Ectodermal cell (in vitro differentiated cells): ENCODE measurements around the gene CCDC13.

Experiments used
- H3K27ac ChIP-seq: 2 replicates; pipeline ENCODE4 v1.7.0; 2013; ENCODE audit warnings: mild to moderate bottlenecking, low read depth, low read length; ENCODE audit not compliant: insufficient read depth, poor library complexity, severe bottlenecking
- H3K27me3 ChIP-seq: 2 replicates; pipeline ENCODE4 v1.7.0; 2013; ENCODE audit warnings: mild to moderate bottlenecking, low read length; ENCODE audit not compliant: insufficient read depth, control insufficient read depth, poor library complexity, severe bottlenecking
- H3K36me3 ChIP-seq: one replicate; pipeline ENCODE4 v1.7.0; 2013; ENCODE audit warnings: low read length; ENCODE audit not compliant: control insufficient read depth, insufficient read depth
- H3K4me1 ChIP-seq: one replicate; pipeline ENCODE4 v1.7.0; 2013; ENCODE audit warnings: low read length; ENCODE audit not compliant: control insufficient read depth, insufficient read depth
- H3K4me3 ChIP-seq: 2 replicates; pipeline ENCODE4 v1.7.0; 2013; ENCODE audit warnings: low read depth, low read length, control low read depth; ENCODE audit not compliant: insufficient read depth
- H3K9me3 ChIP-seq: 2 replicates; pipeline ENCODE4 v1.7.0; 2013; ENCODE audit warnings: mild to moderate bottlenecking, low read length, moderate library complexity; ENCODE audit not compliant: control insufficient read depth
- WGBS, 2 experiments: methylation state at CpG; one replicate each; pipeline ENCODE4 v1.1.7; 2013; ENCODE audit warnings: missing lambda C conversion rate in 2 of 2; 5-methylcytosine and 5-hydroxymethylcytosine counted together

Gene CCDC13

DNA sequence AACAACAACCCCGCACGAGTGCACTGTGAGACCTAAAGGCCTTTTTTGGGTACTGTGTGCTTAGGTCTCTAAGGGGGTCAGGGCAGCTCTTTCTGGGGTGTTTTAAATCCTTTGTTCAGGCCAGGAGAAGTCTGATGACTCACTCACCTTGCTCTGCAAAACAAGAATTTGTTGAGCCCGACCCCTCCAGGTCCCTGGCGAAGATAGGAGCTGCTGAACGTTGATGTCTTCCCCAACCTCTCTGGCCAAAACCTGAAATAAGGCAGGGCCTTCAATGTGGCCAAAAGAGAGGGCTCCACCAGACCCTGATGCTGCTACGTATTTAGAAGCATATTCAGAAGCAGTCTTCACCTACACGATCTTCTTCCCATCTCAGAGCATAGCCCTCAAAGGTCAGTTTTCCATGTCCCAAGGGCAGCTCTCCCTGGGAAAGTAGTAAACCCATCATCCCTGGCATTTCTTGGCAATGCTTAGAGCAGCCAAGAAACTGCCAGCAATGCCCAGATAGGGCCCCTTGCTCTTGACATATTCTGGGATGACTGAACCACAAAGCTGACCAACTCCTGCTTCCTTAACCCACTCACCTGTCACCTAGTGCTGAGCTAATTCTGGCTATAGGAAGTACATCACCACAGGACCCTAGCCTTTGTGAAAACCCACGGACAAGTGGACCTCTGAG lies 27.1 kb downstream of the CCDC13 start:
- Histone ChIP-seq H3K4me1 (peaks cover 17% of the 10 kb centered on the region), H3K9me3 (no peaks in the 10 kb centered on the region), H3K36me3 (no peaks in the 10 kb centered on the region), H3K27ac (no peak overlapping the region), H3K4me3 (no peak overlapping the region), H3K27me3 (no peaks in the 10 kb centered on the region)
- 72% methylated on average over 8 of the region's 8 CpGs for WGBS, 2 experiments

DNA sequence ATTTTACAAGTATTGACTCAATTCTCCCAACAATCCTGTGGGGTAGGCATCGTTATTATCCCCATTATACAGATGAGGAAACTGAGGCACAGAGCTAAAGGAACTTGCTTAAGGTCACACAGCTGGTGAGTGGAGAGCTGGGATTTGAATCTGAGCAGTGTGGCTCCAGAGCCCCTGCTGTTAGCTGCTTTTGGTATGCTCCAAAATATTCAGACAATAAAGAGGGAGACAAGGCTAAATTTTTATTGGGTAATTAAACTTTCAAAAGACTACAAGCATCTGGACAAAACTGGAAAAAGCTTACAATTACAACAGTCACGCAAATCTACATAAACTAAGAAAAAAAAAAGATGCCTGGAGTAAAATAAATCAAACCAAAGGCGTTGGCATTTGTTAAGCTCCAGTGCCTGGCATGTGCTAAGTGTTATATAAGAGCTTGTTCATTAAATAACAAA lies 27.7 kb downstream of the CCDC13 start:
- 89 to 92% methylated on average over 3 of the region's 3 CpGs for WGBS, 2 experiments
- Histone ChIP-seq H3K27me3 (no peaks in the 10 kb centered on the region), H3K4me1 (peaks cover 17% of the 10 kb centered on the region), H3K4me3 (no peak overlapping the region), H3K9me3 (no peaks in the 10 kb centered on the region), H3K27ac (no peak overlapping the region), H3K36me3 (no peaks in the 10 kb centered on the region)

DNA sequence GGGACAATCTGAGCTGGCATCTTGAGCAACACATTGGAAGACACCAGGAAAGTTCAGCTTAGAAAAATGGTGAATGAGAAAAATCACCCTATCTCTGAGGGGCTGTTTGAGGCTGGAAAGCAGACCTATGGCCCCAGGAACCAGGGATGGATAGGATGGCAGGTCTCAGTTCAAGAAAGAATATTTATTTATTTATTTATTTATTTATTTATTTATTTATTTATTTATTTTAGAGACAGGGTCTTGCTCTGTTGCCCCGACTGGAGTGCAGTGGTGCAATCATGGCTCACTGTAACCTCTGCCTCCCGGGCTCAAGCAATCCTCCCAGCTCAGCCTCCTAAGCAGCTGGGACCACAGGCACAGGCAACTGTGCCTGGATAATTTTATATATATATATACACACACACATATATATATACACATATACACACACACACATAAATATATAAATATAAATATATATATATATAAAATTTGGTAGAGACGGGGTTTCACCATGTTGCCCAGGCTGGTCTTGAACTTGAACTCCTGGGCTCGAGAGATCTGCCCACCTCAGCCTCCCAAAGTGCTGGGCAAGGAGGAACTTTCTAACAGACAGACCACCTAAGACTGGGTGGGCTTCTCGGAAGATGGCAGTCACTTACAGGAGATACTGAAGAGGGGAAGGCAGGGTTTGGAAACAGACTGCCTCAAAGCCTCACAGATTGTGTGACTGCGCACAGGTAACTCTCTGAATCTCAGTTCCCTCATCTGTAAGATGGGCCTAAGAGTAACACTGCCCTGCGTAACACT lies 29.7 kb downstream of the CCDC13 start:
- H3K9me3 ChIP-seq = no peaks in the 10 kb centered on the region
- H3K27ac ChIP-seq = no peak overlapping the region
- no peaks in the 10 kb centered on the region for H3K27me3 ChIP-seq
- no peak overlapping the region for H3K4me3 ChIP-seq
- peaks cover 7% of the 10 kb centered on the region for H3K4me1 ChIP-seq
- no peaks in the 10 kb centered on the region for H3K36me3 ChIP-seq
- WGBS, 2 experiments = 95 to 96% methylated on average over 7 of the region's 7 CpGs

DNA sequence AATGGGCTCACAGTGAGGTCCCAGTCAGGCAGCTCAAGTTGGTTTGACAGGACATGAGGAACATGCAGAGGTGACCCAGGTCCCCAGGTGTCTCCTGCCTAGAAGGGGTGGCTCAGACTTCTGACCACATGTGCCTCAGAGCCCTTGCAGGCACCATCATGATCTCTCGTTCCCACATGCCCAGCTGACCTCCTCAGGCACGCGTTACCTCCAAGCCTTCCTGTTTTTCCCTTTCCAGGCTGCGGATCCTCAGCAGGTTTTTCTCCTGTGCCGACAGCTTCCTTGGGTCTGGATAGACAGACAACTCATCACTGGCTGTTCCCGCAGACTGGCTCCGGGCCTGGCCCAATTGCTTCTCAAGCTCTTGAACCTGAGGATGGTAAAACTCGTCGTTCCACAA lies 30.4 kb downstream of the CCDC13 start:
- WGBS, 2 experiments = 93 to 95% methylated on average over 9 of the region's 9 CpGs
- peaks cover 7% of the 10 kb centered on the region for H3K4me1 ChIP-seq

DNA sequence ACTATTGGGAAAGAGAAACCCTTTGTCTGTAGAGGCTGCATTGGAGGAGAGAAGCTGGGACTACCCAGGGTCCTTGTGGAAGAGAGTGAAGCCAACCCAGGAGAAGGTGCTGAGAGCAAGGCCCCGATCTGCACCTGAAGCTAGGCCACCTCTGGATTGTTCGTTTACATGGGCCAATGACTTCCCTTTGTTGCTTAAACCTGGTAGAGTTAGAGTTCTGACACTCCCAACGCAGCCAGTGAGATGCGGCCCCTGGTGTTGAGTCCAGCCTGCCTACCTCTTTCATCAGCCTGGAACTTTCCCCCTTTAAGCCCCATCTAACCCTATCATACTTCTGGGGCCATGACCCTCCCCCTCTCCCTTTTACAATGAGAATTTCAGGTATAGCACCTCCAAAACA lies 30.8 kb downstream of the CCDC13 start:
- WGBS, 2 experiments = 86 to 91% methylated on average over 4 of the region's 4 CpGs
- Histone ChIP-seq H3K4me3 (no peak overlapping the region), H3K27me3 (no peaks in the 10 kb centered on the region), H3K27ac (no peak overlapping the region), H3K4me1 (peaks cover 7% of the 10 kb centered on the region), H3K9me3 (no peaks in the 10 kb centered on the region), H3K36me3 (no peaks in the 10 kb centered on the region)

More for the DNA sequence above, 30.4 kb downstream of the CCDC13 start:
- Histone ChIP-seq H3K27me3 (no peaks in the 10 kb centered on the region), H3K36me3 (no peaks in the 10 kb centered on the region), H3K9me3 (no peaks in the 10 kb centered on the region), H3K4me3 (no peak overlapping the region), H3K27ac (no peak overlapping the region)

DNA sequence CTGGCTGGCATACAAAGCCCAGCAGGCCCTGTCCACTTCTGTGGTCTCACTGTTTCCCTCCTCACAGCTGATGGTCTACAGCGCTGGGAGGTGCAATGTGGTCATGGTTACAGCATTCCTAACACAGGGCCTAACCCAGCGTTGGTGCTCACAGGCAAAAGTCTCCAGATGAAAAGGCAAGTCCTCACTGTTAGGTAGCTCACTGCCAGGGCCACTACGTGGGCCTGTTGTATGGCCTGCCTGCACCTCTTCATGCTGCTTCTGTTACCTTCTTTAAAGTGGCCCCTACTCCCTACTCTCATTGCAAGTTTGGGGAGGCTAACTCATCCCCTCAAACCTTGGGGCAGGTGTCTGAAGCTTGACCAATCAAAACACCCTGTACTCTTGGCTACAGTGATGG lies 31.3 kb downstream of the CCDC13 start:
- Histone ChIP-seq H3K9me3 (no peaks in the 10 kb centered on the region), H3K36me3 (no peaks in the 10 kb centered on the region), H3K4me1 (peaks cover 5% of the 10 kb centered on the region), H3K4me3 (no peak overlapping the region), H3K27ac (no peak overlapping the region), H3K27me3 (no peaks in the 10 kb centered on the region)
- 88 to 91% methylated on average over 3 of the region's 3 CpGs for WGBS, 2 experiments

DNA sequence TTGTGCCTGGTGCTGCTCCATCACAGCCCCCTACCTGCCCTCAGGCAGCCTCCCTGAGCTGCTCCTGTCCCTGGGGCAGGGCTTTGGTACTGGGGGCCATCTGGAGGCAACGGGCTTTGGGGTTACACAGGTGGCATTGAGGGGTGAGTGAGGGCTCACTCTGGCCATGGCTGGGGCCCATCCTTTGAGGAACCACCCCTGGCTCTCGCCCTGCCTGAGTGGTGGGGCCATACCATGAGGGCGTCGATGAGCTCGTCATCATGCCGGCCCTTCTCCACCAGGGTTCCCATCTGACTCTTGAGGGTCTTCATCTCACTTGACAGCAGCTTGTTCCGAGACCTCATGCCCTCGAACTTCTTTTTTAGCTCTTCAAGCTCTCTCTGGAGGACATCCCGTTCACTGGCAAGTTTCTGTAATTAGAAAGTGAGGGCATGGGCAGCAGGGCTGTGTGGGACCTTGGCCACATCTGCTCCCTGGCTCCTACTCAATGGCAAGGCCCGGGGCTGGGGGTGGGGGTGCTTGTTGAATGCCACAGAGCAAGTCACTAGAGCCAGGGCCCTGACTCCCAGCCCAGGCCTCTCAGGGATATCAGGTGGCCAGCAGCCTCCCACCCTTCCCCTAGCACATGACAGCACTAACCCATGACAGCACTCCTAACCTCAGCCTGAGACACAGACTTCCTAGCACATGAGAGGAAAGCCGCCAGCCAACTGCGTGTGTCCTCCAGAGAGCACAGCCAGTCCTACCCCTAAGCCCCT lies 33.5 kb downstream of the CCDC13 start:
- Histone ChIP-seq H3K4me3 (no peak overlapping the region), H3K9me3 (no peaks in the 10 kb centered on the region), H3K36me3 (no peaks in the 10 kb centered on the region), H3K4me1 (no peaks in the 10 kb centered on the region), H3K27me3 (no peaks in the 10 kb centered on the region), H3K27ac (no peak overlapping the region)
- 92% methylated on average over 12 of the region's 12 CpGs for WGBS, 2 experiments

DNA sequence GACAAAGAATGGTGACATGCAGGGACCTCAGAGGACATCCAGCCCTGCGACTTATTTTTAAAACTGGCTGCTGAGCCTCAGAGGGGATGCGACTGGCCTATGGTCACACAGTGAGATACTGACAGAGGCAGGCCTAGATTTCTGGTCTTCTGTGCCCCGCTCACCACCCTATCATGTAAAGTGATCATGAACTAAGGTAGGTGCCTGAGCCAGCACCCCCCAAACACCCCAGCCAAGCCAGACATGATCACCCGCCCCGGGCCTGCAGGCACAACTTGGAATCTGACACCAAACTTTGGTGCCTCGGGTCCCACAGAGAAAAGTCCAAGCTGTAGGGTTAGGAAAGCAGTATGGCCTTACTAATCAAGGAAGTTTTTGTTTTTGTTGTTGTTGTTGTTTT lies 36.5 kb downstream of the CCDC13 start:
- WGBS, 2 experiments = 86 to 89% methylated on average over 6 of the region's 6 CpGs
- Histone ChIP-seq H3K27me3 (no peaks in the 10 kb centered on the region), H3K36me3 (no peaks in the 10 kb centered on the region), H3K4me3 (no peak overlapping the region), H3K9me3 (no peaks in the 10 kb centered on the region), H3K4me1 (peaks cover 3% of the 10 kb centered on the region), H3K27ac (no peak overlapping the region)

DNA sequence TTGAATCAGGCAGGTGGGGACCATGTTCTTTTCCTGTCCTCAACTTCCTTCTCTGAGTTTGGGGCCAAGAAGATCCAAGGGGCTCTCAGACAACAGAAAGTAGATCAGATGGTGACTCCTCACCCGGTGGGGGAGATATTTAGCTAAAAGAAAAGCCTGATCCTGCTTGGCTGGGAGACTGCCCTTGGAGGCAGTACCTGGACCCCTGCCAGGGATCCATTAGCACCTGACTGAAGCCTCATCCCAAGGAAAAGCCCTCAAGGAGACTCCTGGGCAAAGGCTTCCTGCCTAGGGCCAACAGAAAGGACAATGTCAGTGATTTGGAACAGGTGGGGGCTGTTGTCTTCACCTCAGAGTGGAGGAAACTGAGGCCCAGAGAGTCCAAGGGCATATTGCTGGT lies 37.0 kb downstream of the CCDC13 start:
- no peaks in the 10 kb centered on the region for H3K27me3 ChIP-seq
- H3K27ac ChIP-seq = no peak overlapping the region
- peaks cover 3% of the 10 kb centered on the region for H3K4me1 ChIP-seq
- H3K36me3 ChIP-seq = no peaks in the 10 kb centered on the region
- 28 to 42% methylated on average over 1 of the region's 1 CpG for WGBS, 2 experiments
- H3K4me3 ChIP-seq = no peak overlapping the region
- H3K9me3 ChIP-seq = no peaks in the 10 kb centered on the region

DNA sequence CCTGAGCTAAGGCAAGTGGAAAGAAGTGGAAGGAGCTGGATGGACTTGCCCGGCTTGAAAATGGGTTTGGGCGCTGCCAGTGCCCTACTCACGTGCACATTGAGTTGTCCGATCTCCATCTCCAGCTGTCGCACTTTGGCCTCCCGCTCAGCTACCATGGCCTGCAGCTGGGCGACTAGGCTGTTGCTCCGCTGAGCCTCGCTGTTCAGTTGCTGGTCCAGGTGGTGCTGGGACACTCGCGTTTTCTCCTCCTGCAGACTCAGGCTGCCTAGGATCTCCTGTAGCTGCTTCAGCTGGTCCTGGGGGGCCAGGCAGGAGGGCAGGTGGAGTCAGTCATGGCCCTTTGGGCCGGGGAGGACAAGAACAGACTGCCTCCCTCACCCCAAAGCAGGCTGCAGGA lies 37.4 kb downstream of the CCDC13 start:
- peaks cover 3% of the 10 kb centered on the region for H3K4me1 ChIP-seq
- no peaks in the 10 kb centered on the region for H3K9me3 ChIP-seq
- H3K4me3 ChIP-seq = no peak overlapping the region
- 95% methylated on average over 12 of the region's 12 CpGs for WGBS, 2 experiments
- no peaks in the 10 kb centered on the region for H3K36me3 ChIP-seq
- no peaks in the 10 kb centered on the region for H3K27me3 ChIP-seq
- H3K27ac ChIP-seq = no peak overlapping the region
